ENCODE results near the gene CDH16.

DNA sequence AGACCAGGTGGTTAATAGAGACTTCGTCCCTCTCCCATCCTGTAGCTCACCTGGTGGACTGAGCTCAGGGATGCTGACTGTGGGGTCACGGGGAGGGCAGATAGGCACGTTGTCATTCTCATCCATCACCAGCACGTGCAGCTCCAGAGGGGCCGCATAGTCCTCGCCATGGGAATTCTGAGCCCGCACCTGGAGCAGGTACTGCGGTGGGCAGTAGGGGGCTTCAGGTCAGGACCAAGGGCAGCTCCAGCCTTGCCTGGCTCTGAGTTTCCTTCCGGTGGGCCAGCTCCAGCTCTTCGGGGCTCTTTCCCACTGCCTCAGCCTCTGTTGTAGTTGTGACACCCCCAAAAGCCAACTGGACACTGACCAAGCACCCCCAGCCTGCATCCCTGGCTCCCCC, 5.6 kb downstream of the CDH16 start:
- TF ChIP-seq, protein P1, sequence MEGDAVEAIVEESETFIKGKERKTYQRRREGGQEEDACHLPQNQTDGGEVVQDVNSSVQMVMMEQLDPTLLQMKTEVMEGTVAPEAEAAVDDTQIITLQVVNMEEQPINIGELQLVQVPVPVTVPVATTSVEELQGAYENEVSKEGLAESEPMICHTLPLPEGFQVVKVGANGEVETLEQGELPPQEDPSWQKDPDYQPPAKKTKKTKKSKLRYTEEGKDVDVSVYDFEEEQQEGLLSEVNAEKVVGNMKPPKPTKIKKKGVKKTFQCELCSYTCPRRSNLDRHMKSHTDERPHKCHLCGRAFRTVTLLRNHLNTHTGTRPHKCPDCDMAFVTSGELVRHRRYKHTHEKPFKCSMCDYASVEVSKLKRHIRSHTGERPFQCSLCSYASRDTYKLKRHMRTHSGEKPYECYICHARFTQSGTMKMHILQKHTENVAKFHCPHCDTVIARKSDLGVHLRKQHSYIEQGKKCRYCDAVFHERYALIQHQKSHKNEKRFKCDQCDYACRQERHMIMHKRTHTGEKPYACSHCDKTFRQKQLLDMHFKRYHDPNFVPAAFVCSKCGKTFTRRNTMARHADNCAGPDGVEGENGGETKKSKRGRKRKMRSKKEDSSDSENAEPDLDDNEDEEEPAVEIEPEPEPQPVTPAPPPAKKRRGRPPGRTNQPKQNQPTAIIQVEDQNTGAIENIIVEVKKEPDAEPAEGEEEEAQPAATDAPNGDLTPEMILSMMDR (conservative IDR thresholded peaks at IDR 0.05; ENCODE audit: low read length) = no peak
- no peak for TF ChIP-seq EZH2phosphoT487 (IDR thresholded peaks at IDR 0.05; ENCODE audit: borderline replicate concordance)

Measured in Loucy (cell line).